GM18873 (cell line): Measurements from ENCODE around the gene EN2.

Source experiments
- ATAC-seq: cut with Tn5 transposase; IDR thresholded peaks from one replicate; pipeline ENCODE4 v1.9.1; 2021; ENCODE audit warnings: mild to moderate bottlenecking, moderate library complexity, moderate number of reproducible peaks; ENCODE audit not compliant: unreplicated experiment, low FRiP score

The EN2 gene

GRCh38 chr7:155483245-155483644 is 25.3 kb downstream of the EN2 start:
- no peak for ATAC-seq

DNA sequence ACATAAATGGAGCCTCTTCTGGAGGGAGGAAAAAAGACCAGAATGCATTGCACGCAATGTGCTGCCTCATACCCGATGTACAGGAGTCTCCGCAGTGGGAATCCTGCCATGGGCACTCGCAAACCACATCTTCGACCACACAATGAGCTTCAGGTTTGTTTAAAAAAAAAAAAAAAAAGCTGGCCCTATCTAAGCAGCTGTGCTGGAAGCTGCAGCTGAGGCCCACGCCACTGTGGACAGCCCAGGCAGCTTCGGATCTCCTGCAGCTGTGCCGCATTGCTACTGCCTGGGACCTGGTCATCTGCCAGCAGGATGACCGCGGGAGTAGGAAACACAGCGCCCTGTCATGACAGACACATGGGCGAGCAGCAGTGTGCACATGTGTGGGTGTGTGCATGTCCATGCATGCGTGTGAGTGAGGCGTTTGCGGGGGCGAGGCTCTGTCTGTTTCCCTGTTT is 26.0 kb downstream of the EN2 start:
- no peak for ATAC-seq

DNA sequence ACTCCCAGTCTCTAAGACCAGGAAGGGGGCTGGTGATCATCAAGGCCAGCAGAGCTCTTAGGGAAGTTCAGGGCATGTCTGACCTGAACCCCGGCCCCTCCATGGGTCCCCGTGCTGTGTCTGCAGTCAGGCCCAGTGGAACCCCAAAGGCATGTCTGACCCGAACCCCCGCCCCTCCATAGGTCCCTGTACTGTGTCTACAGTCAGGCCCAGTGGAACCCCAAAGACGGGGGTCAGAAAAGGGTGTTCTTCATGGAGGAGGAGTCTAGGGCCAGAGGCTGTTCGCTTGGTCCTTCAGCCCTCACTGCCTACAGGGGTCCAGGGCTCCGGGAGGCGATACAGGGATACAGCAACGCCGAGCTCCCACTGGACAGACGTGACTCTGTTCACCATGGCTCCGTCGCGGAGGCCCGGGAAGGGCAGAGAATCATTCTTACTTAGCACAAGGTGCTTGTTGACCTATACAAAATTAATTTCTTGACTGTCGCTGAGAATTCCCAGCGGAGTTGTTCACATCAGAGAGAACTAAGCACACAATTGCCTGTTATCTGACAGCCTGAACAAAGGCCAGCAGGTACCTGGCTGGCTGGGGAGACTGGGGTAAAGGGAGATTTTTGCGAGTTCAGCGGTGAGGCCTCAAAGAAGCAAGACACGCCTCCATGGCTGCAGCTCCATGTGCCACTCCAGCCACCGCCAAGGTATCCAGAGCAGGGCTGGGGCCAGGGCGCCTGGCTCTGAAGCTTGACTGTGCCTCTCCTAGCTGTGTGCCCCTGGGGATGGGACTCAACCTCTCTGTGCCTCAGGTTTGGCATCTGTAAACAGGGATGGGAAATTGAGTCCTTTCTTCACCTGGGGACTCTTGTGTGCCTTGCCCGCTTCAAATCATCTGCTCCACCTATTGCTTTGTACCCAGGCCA is 26.8 kb downstream of the EN2 start:
- no peak for ATAC-seq

- no peak for ATAC-seq
Measured at GRCh38 chr7:155486783-155487508, 29.0 kb downstream of the EN2 start.

DNA sequence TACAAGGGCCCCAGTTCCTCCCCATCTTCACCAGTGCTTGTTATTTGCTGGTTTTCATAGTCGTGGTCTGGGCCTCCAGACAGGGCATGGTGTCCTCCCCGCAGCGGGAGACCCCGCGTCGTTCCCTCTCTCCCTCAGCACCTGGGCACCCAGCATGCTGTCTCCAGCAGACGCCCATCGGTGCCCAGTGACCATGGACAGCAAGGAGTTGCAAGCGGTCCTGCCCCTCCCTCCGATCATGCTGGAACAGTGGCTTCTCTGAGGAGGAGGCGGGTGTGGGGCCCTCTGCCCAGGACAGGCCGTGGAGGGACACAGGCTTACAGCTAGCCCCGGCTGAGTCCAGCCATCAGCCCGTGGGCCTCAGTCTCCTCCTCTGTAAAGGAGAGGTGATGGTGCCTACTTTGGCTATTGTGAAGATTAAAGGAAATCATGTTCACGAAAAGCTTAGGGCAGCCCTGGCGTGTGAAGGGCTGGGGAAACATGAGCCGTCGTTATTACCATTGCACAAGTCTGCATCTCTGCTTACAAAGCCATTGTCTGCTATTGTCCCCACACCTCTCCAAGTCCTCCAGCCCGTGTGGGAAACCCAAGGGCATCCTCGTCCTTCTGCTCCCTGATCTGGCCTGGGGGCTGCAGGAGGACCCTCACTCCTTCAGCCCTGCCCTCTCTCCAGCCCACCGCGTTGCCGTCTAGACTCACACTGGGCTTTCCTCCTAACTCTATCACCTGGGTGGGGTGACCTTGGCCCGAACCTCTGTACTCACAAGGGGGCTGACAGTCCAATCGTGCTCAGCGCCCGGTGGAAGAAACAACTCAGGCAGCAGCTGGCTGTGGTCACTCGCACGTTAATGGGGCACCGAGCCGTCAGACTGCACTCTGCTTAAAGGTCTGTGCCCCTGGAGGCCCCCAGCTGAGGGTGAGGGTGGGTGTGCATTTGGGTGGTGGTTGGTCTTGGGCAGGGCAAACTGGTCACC is 29.9 kb downstream of the EN2 start:
- no peak for ATAC-seq

GRCh38 chr7:155488483-155489127 is 30.7 kb downstream of the EN2 start:
- ATAC-seq = no peak

DNA sequence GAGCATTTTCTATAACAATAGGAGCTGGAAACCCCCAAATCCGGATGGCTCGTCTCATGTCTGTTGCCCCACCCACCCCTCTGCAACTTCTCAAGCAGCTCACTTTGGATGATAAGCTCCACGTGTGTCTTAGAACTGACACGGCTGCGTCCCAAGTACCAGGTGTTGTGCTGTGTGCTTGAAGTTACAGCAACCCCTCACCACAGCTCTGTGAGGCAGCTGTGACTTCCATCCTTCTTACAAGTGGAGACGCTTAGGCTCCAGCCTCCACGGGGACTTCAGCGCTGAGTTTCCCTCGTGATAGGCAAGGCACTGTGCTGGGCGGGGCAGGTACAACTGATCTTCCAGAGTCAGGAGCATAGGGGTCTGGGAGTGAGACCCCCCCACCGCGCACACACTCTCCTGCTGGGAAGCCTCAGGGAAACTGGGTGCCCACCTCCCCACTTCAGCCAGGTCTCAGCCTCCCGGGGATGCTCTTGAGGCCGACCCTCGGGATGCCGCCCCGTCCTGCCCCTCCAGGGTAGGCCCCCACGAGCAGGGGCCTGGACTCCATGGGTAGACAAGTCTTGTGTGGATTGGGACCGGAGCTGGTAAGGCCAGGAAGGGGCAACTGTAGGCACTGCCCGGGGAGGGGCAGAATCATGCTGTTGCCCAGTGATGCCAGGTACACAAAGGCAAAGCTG is 31.4 kb downstream of the EN2 start:
- no peak for ATAC-seq

DNA sequence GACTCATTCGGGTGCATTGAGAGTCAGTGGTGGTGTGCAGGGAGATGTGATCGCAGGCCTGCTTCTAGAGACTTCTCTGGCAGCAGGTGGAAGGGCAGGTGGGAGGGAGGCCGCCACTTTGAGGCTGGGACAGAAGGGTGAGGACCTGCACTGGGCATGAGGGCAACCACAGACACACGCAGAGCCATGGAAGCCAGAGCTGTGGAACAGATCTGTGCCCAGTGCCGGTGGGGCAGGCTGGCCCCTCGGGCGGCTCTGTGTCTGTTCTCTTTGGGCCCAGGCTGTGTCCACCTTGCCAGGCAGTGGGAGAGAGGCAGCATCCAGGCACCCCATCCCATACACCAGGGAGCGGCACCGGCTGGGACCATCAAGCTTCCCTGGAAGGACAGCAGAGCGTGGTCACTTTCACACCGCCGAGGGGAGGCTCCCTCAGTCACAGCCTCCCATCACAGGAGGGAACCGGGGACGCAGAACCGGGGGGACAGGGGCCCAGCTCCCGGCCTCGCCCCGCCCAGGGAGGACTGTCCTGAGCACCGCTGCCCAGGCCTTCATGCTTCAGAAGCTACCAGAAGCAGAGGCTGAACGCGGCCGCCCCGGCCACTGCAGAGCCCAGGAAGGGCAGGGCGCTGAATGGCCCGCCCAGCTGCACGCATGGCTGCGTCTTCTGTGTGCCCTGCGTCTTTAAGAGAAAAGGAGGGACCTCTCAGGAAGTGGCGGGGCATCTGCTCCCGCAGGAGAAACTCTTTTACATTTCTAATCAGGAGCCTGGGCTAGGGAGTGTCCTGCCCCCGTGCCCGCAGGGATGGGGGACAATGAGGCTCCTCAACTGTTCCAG is 32.1 kb downstream of the EN2 start:
- ATAC-seq = no peak

DNA sequence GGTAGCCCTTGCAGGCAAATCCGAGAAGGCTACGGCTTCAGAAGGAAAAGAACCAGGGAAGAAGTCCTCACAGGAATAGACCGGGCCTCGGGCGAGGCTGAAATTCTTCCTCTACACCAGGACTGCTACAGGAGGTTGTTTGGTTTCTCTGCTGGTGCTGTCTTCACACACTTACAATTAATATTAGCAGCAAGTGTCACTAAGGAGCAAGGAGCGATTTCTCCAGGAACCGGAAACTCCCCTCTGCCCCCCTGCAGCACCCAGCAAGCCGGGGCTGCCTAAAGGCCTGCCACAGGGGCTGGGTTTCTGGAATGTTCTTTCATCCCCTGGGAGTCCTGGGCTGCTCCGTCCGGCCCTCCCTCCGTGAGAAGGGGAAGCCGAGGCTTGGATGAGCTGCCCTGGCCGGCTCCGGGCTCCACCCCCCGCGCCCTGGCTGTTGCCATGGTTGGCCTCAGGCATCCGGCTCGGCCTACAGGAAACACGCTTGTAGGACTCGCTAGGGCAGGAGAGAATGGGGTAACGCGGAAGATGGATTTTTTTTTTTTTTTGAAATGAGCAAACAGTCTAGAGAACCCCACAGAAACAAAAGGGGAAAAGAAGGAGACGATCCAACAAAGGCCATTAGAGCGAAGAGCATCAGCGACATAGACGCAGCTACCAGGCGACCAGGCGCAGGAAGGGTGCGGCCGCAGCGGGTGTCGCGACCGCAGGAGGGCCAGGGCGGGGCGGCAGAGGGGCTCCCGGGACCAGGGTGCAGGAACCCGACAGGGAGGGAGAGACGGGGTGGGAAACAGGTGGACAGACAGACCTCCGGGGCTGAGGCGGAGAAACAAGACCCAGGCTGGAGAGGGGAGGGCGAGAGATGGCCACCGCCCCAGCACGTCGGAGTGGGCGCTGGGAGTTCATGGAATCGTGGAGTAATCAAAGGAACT is 33.0 kb downstream of the EN2 start:
- ATAC-seq = no peak

- no peak for ATAC-seq
Measured at GRCh38 chr7:155491812-155492211, 33.9 kb downstream of the EN2 start.

DNA sequence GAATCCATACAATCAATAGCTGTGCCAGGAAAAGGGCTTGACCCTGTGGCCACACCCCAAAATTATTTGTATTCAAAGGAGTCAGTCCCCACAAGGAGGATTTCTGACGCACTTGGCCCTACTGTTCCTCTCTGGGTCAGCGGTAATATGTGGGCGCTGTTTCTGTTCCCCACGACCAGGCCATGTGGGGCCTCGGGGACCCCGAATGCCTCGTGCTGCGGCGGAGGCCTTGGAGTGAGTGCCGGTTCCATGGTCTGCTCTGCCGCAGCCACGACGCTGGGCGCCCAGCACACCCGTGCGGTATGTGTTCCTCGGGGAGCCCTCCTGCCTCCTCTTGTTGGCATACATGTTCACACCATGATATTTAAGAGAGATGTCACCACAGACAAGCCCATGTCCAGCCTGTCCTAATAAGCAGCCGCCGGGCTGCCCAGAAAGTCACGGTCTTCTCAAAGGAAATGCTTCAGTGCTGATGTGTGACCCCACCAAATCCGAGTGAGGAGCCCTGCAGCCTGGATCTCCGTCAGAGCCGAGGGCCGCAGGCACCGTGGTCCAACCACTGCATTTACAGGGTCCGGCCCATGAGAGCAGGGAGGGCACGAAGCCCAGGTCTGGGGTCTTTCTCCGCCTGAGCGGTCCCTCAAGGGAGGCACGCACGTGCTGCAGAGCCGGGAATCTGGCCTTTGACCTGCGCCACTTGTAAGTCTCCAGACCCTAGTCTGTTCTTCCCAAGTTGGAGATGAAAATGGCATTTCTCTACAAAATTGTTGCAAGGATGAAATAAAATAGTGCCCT is 36.0 kb downstream of the EN2 start:
- no peak for ATAC-seq

DNA sequence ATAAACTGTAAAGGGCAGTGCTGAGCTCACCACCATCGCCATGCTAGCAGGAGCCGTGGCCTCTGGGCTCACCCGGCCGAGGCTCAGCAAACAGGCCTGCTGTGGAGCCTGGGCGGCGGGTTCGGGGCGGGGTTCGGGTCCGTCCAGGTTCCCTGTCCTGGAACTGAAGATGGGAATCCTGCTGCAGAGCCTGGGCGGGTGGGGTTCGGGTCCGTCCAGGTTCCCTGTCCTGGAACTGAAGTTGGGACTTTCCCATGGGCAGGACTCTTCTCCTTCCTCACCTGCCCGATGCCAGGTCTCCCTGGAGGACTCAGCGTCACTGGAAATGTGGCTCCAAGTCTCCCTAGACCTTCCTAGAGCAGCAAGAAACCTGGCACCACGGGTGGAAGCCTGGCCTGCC is 36.6 kb downstream of the EN2 start:
- no peak for ATAC-seq

DNA sequence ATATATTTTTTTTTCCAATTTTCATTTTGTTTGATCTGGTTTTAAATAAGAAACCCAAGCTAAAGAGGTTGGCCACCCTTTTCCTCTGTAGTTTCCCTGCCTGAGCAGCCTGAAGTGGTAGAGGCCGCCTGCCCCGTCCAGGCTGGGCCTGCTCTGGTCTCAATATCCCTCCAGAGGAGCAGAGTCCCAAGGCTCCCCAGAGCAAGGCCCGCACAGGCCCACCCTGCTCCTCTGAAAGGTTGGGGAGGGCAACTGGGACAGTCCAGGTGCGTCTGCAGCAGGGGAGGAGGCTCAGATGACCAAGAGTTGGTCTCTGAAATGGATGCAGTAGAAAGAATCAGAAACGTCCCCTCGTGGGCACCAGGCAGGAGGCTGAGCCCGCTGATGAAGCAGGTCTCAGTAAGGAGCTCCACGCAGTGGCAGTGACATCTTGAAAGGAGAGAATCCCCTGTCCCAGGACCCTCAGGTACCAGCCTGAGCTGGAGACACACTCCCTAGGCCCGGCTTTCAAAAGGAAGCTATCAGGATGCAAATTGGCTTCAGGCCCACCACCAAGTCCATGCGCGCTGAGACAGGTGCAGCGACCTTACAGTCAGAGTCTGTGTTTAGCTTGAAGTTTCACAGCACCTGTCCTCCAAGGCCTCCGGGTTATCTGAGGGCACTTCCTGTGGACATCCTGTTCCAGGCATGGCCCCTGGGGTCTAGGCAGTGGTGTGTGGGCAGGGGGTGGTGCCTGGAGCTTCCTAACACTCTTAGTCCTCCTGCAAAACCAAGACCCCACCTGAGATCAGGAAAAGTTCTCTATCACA is 37.7 kb downstream of the EN2 start:
- ATAC-seq = no peak

- ATAC-seq = no peak
Measured at GRCh38 chr7:155496267-155497005, 38.5 kb downstream of the EN2 start.
